ENCODE data around the gene COPG2.
"Not testable (repeated sequence)": the region's sequence is repeated elsewhere in the genome, so short reads cannot be mapped to it uniquely, and the experiment has no call there.

- TF ChIP-seq IKZF4 (CRISPR knock-in tag; IDR thresholded peaks at IDR 0.05; ENCODE audit: borderline replicate concordance, low read depth, not compliant biosample characterization); MAX (IDR thresholded peaks at IDR 0.05); POLR2A (IDR thresholded peaks at IDR 0.05; ENCODE audit: insufficient read depth in 1 of 2, low read depth in 2 of 2, low read length in 2 of 2); ZNF274 (CRISPR knock-in tag; IDR thresholded peaks at IDR 0.05); CEBPB (IDR thresholded peaks at IDR 0.05; ENCODE audit: borderline replicate concordance, low read depth, low read length); PRDM10 (CRISPR knock-in tag; IDR thresholded peaks at IDR 0.05; ENCODE audit: low read depth); ATF4 (CRISPR knock-in tag; IDR thresholded peaks at IDR 0.05): not testable (repeated sequence)
Observed at GRCh38 chr7:130523519-130524125, 144.9 kb downstream of the COPG2 start.
